Neural progenitor cell (in vitro differentiated cells): ENCODE measurements around the gene ANK3. TPM values are rescaled to one million over a fixed set of nuclear protein-coding genes. Genes with fewer than 3 reads are reported as not detected.

Experiments
- DNase-seq: peaks from one replicate; pipeline ENCODE4 v3.0.0-alpha.2; 2016; ENCODE audit warnings: low spot score
- H2AFZ ChIP-seq: fragments of 200-600 bp; sonication (generic); replicated peaks from 2 replicates; pipeline ENCODE4 v1.6.1; 2016; ENCODE audit warnings: antibody characterized with exemption
- H3F3A ChIP-seq: fragments of 200-600 bp; sonication (generic); 2 replicates; pipeline ENCODE4 v1.6.1; 2016; ENCODE audit warnings: antibody characterized with exemption, low read depth
- H3K27ac ChIP-seq: fragments of 200-600 bp; sonication (generic); 2 replicates; pipeline ENCODE4 v1.5.1; 2016; ENCODE audit warnings: mild to moderate bottlenecking
- H3K27me3 ChIP-seq: fragments of 200-600 bp; sonication (generic); 2 replicates; pipeline ENCODE4 v1.6.1; 2016; ENCODE audit warnings: mild to moderate bottlenecking, moderate library complexity
- H3K36me3 ChIP-seq: fragments of 200-600 bp; sonication (generic); 2 replicates; pipeline ENCODE4 v1.5.1; 2016
- H3K4me1 ChIP-seq: fragments of 200-600 bp; sonication (generic); 2 replicates; pipeline ENCODE4 v1.6.1; 2016; ENCODE audit warnings: mixed run types
- H3K4me2 ChIP-seq: fragments of 200-600 bp; sonication (generic); 2 replicates; pipeline ENCODE4 v1.6.1; 2016
- H3K4me3 ChIP-seq: fragments of 200-600 bp; sonication (generic); 2 replicates; pipeline ENCODE4 v1.5.1; 2016
- H3K79me2 ChIP-seq: fragments of 200-600 bp; sonication (generic); 2 replicates; pipeline ENCODE4 v1.6.1; 2016; ENCODE audit warnings: low read depth
- H3K9ac ChIP-seq: fragments of 200-600 bp; sonication (generic); 2 replicates; pipeline ENCODE4 v1.6.1; 2016
- H3K9me3 ChIP-seq: fragments of 200-600 bp; sonication (generic); 2 replicates; pipeline ENCODE4 v1.5.1; 2016; ENCODE audit warnings: low read depth
- H4K20me1 ChIP-seq: fragments of 200-600 bp; sonication (generic); 2 replicates; pipeline ENCODE4 v1.6.1; 2016; ENCODE audit warnings: low read depth
- H3K27ac Mint-ChIP-seq: 3 replicates; pipeline ENCODE4 v1.8.0; 2021; ENCODE audit warnings: mixed read lengths
- H3K27me3 Mint-ChIP-seq: 2 replicates; pipeline ENCODE4 v1.8.0; 2022; ENCODE audit warnings: low read depth, mild to moderate bottlenecking, inconsistent platforms, moderate library complexity, mixed read lengths; ENCODE audit not compliant: insufficient read depth
- H3K36me3 Mint-ChIP-seq: 3 replicates; pipeline ENCODE4 v1.8.0; 2021; ENCODE audit warnings: mixed read lengths
- H3K4me1 Mint-ChIP-seq: 3 replicates; pipeline ENCODE4 v1.8.0; 2021; ENCODE audit warnings: mixed read lengths
- H3K4me3 Mint-ChIP-seq: 3 replicates; pipeline ENCODE4 v1.8.0; 2021; ENCODE audit warnings: mild to moderate bottlenecking, moderate library complexity, mixed read lengths
- H3K9me3 Mint-ChIP-seq: 3 replicates; pipeline ENCODE4 v1.8.0; 2020; ENCODE audit warnings: mixed read lengths
- CTCF ChIP-seq: fragments of 200-600 bp; sonication (generic); IDR thresholded peaks from 2 replicates; pipeline ENCODE4 v1.5.1; 2017; ENCODE audit warnings: antibody characterized with exemption, mild to moderate bottlenecking
- EZH2 ChIP-seq: fragments of 200-600 bp; sonication (generic); IDR thresholded peaks from 2 replicates; pipeline ENCODE4 v1.6.1; 2017; ENCODE audit warnings: antibody characterized with exemption, mild to moderate bottlenecking, moderate library complexity
- EZH2phosphoT487 ChIP-seq: fragments of 200-600 bp; sonication (generic); IDR thresholded peaks from 2 replicates; pipeline ENCODE4 v1.6.1; 2017; ENCODE audit warnings: antibody characterized with exemption
- total RNA-seq: library from RNA; depleted of rRNA; stranded (reverse); fragments of >200 nt; gene quantifications from 2 replicates; pipeline ENCODE4 v1.2.3, GENCODE V29; 2015; ENCODE audit warnings: low replicate concordance

The ANK3 gene
- total RNA-seq, 1 donor from 2014 or later, result 54.1 TPM

GRCh38 chr10:60347270-60347669 lies 42.4 kb downstream of the ANK3 start:
- Mint-ChIP-seq H3K27me3 (no peaks in the 10 kb centered on the region), H3K27ac (no peak overlapping the region), H3K9me3 (no peaks in the 10 kb centered on the region), H3K36me3 (no peaks in the 10 kb centered on the region), H3K4me1 (peaks cover 24% of the 10 kb centered on the region), H3K4me3 (no peak overlapping the region)
- Histone ChIP-seq H2AFZ (no peak overlapping the region), H3F3A (peaks cover 3% of the 10 kb centered on the region), H3K4me1 (peaks cover 13% of the 10 kb centered on the region), H3K79me2 (no peaks in the 10 kb centered on the region), H3K9me3 (no peaks in the 10 kb centered on the region), H3K4me2 (no peak overlapping the region), H4K20me1 (no peaks in the 10 kb centered on the region), H3K9ac (no peak overlapping the region), H3K36me3 (no peaks in the 10 kb centered on the region), H3K27me3 (no peaks in the 10 kb centered on the region), H3K4me3 (no peak overlapping the region), H3K27ac (no peak overlapping the region)
- no peak for DNase-seq
- TF ChIP-seq EZH2, result no peak
- no peak for TF ChIP-seq EZH2phosphoT487
- no peak for TF ChIP-seq CTCF

GRCh38 chr10:60346661-60347060 lies 43.0 kb downstream of the ANK3 start:
- Histone ChIP-seq H3F3A (peaks cover 3% of the 10 kb centered on the region), H4K20me1 (no peaks in the 10 kb centered on the region), H3K9me3 (no peaks in the 10 kb centered on the region), H3K4me1 (peaks cover 13% of the 10 kb centered on the region), H3K36me3 (no peaks in the 10 kb centered on the region), H3K4me2 (no peak overlapping the region), H3K27ac (no peak overlapping the region), H2AFZ (no peak overlapping the region), H3K9ac (no peak overlapping the region), H3K4me3 (no peak overlapping the region), H3K27me3 (no peaks in the 10 kb centered on the region), H3K79me2 (no peaks in the 10 kb centered on the region)
- Mint-ChIP-seq H3K4me1 (peaks cover 24% of the 10 kb centered on the region), H3K27me3 (no peaks in the 10 kb centered on the region), H3K36me3 (no peaks in the 10 kb centered on the region), H3K27ac (no peak overlapping the region), H3K4me3 (no peak overlapping the region), H3K9me3 (no peaks in the 10 kb centered on the region)
- no peak for TF ChIP-seq EZH2
- TF ChIP-seq CTCF, result no peak
- TF ChIP-seq EZH2phosphoT487, result no peak
- DNase-seq, result no peak

GRCh38 chr10:60343254-60343653 lies 46.4 kb downstream of the ANK3 start:
- DNase-seq, result no peak
- no peaks in the 10 kb centered on the region for H3K9me3 ChIP-seq
- peaks cover 2% of the 10 kb centered on the region for H3K9me3 Mint-ChIP-seq
- H3K27me3 ChIP-seq, result no peaks in the 10 kb centered on the region
- peaks cover 6% of the 10 kb centered on the region for H3K4me1 ChIP-seq
- no peak overlapping the region for H3K4me3 ChIP-seq
- peaks cover 4% of the 10 kb centered on the region for H3K4me1 Mint-ChIP-seq
- H3K9ac ChIP-seq, result no peak overlapping the region
- H3K4me2 ChIP-seq, result no peak overlapping the region
- TF ChIP-seq EZH2 (no peak), CTCF (no peak), EZH2phosphoT487 (no peak)
- H3K27ac Mint-ChIP-seq, result no peak overlapping the region
- H3K27me3 Mint-ChIP-seq, result no peaks in the 10 kb centered on the region
- H3K36me3 ChIP-seq, result no peaks in the 10 kb centered on the region
- H3K36me3 Mint-ChIP-seq, result no peaks in the 10 kb centered on the region
- H3F3A ChIP-seq, result no peaks in the 10 kb centered on the region
- no peaks in the 10 kb centered on the region for H3K79me2 ChIP-seq
- H3K27ac ChIP-seq, result no peak overlapping the region
- H3K4me3 Mint-ChIP-seq, result no peak overlapping the region
- no peaks in the 10 kb centered on the region for H4K20me1 ChIP-seq
- H2AFZ ChIP-seq, result no peak overlapping the region
